Esophagus muscularis mucosa (tissue), 4 donors: ENCODE results near the gene LAMA3. TPM values are rescaled to one million over a fixed set of nuclear protein-coding genes. Genes with fewer than 3 reads are reported as not detected.

Experiments
- DNase-seq: peaks from one replicate; pipeline ENCODE4 v3.0.0-alpha.2; 2017; ENCODE audit errors: extremely low spot score
- H3K27ac ChIP-seq, 4 donors: fragments of 200-600 bp; sonication (generic); replicated peaks in 1 of 4; 1 replicate in 3 of 4; 2 replicates in 1 of 4; pipeline ENCODE4 v1.5.1; 2016 to 2019; ENCODE audit warnings: mild to moderate bottlenecking in 1 of 4
- H3K27me3 ChIP-seq, 4 donors: fragments of 200-600 bp; sonication (generic); one replicate each; pipeline versions ENCODE4 v1.5.1 to v1.6.0; 2016 to 2019
- H3K36me3 ChIP-seq, 4 donors: fragments of 200-600 bp; sonication (generic); one replicate each; pipeline ENCODE4 v1.5.1; 2016 to 2019
- H3K4me1 ChIP-seq, 4 donors: fragments of 200-600 bp; sonication (generic); one replicate each; pipeline ENCODE4 v1.5.1; 2016 to 2019
- H3K4me3 ChIP-seq, 4 donors: fragments of 200-600 bp; sonication (generic); 1 replicate in 2 of 4; 2 replicates in 2 of 4; pipeline ENCODE4 v1.5.1; 2016 to 2019; ENCODE audit warnings: mild to moderate bottlenecking in 4 of 4, moderate library complexity in 1 of 4
- H3K9me3 ChIP-seq, 4 donors: fragments of 200-600 bp; sonication (generic); 1 replicate in 3 of 4; 2 replicates in 1 of 4; pipeline ENCODE4 v1.5.1; 2016 to 2019
- EP300 ChIP-seq: sonication (generic); formaldehyde crosslinking; IDR thresholded peaks from one replicate; pipeline ENCODE4 v1.6.1; 2017; ENCODE audit warnings: antibody characterized with exemption
- POLR2A ChIP-seq: fragments of 450-650 bp; IDR thresholded peaks from one replicate; pipeline ENCODE4 v1.6.1; 2017; ENCODE audit warnings: antibody characterized with exemption, moderate library complexity, mild to moderate bottlenecking, low read depth
- POLR2AphosphoS5 ChIP-seq, 2 donors: sonication (generic); formaldehyde crosslinking; IDR thresholded peaks; one replicate each; pipeline ENCODE4 v1.6.1; 2017; ENCODE audit warnings: antibody characterized with exemption in 2 of 2
- WGBS: methylation state at CpG from one replicate; pipeline ENCODE4 v1.1.5; 2018; 5-methylcytosine and 5-hydroxymethylcytosine counted together
- intact Hi-C: fragments of 100-400 bp; cut with DNase I; formaldehyde crosslinking; loops from one replicate; pipeline ENCODE4 v1.15.1; 2023
- total RNA-seq, 4 donors: library from RNA; depleted of rRNA; stranded (reverse); fragments of >200 nt; gene quantifications; one replicate each; pipeline versions ENCODE4 v1.1.0 to v1.2.1, GENCODE V29; 2016
- TF ChIP-seq, protein P1 (sequence below), 3 experiments: fragments of 200-600 bp in 2 of 3; fragments of 450-650 bp in 1 of 3; sonication (generic) in 2 of 3; IDR thresholded peaks; one replicate each; pipeline ENCODE4 v1.5.1; 2017 to 2019; ENCODE audit warnings: antibody characterized with exemption in 3 of 3, mild to moderate bottlenecking in 2 of 3, moderate library complexity in 1 of 3

The LAMA3 gene
- total RNA-seq, 4 donors from 2014 or later = 7.5 to 12.9 (median 11.7) TPM

DNA sequence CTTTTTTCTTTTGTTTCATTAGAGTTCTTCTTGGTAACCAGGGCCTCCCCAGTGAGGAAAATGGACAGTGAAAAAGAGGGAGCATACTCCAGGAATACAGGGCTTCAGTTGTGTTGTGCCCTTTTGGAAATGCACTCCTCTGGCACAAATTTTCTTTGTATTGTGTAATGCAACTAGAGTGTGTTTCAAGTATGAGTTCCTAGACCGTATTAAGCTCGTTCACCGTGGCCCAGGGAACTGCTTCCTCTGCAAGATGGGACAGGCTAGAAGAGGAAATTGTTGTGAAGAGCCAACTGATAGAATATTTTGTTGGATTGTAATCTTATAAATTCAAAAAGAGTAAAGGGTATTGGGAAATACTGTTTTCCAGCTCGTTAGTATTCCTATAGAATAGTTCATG lies 188.1 kb downstream of the LAMA3 start:
- H3K4me3 ChIP-seq = no peak overlapping the region
- peaks cover 0 to 25% (median 2%) of the 10 kb centered on the region in 4 donors for H3K36me3 ChIP-seq
- no peaks in the 10 kb centered on the region for H3K9me3 ChIP-seq
- DNase-seq = no peak
- H3K4me1 ChIP-seq = peaks cover 0 to 12% (median 7%) of the 10 kb centered on the region in 4 donors
- no peaks in the 10 kb centered on the region for H3K27me3 ChIP-seq
- intact Hi-C loops = no loop called here
- no peak for TF ChIP-seq POLR2A
- TF ChIP-seq, protein P1, sequence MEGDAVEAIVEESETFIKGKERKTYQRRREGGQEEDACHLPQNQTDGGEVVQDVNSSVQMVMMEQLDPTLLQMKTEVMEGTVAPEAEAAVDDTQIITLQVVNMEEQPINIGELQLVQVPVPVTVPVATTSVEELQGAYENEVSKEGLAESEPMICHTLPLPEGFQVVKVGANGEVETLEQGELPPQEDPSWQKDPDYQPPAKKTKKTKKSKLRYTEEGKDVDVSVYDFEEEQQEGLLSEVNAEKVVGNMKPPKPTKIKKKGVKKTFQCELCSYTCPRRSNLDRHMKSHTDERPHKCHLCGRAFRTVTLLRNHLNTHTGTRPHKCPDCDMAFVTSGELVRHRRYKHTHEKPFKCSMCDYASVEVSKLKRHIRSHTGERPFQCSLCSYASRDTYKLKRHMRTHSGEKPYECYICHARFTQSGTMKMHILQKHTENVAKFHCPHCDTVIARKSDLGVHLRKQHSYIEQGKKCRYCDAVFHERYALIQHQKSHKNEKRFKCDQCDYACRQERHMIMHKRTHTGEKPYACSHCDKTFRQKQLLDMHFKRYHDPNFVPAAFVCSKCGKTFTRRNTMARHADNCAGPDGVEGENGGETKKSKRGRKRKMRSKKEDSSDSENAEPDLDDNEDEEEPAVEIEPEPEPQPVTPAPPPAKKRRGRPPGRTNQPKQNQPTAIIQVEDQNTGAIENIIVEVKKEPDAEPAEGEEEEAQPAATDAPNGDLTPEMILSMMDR (IDR thresholded peaks at IDR 0.05) = no peak
- no peak for TF ChIP-seq EP300
- TF ChIP-seq POLR2AphosphoS5 (IDR thresholded peaks at IDR 0.05) = no peak
- H3K27ac ChIP-seq = no peak overlapping the region
- WGBS = 82% methylated on average over 4 of the region's 4 CpGs

DNA sequence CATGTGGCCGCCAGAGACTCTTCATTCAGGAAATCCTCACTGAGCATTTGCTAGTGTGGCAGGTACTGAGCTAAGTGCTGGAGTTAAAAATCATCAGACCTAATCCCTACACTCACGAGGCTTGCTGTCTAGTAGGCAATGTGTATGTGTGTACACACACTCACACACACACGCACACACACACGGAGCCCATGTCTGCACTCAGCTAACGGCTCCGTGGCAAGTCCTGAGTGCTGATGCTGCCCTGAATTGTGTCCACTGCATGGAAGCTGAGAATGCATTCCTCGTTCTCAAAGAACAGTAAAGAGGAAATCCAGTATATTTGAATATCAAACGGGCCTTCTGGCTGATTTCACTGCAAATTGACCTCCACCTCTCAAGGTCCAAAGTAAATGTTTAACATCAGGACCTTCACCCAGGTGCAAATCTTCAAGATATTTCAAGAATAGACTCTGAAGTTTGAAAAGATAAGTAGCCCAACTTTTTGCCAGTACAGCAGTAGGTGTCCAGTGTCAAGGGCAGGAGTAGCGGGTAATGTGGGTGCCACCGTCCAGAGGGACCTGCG lies 189.2 kb downstream of the LAMA3 start:
- no peaks in the 10 kb centered on the region for H3K9me3 ChIP-seq
- no peak overlapping the region for H3K4me3 ChIP-seq
- H3K4me1 ChIP-seq = peaks cover 0 to 10% (median 2%) of the 10 kb centered on the region in 4 donors
- DNase-seq = peak; percentile 57
- H3K27me3 ChIP-seq = no peaks in the 10 kb centered on the region
- WGBS = 89% methylated on average over 11 of the region's 11 CpGs
- TF ChIP-seq EP300 = no peak
- no peak for TF ChIP-seq POLR2AphosphoS5 (IDR thresholded peaks at IDR 0.05)
- TF ChIP-seq, protein P1 (IDR thresholded peaks at IDR 0.05) = no peak
- no peak for TF ChIP-seq POLR2A
- H3K36me3 ChIP-seq = peaks cover 0 to 25% (median 2%) of the 10 kb centered on the region in 4 donors
- H3K27ac ChIP-seq = no peak overlapping the region
- intact Hi-C loops = no loop called here

DNA sequence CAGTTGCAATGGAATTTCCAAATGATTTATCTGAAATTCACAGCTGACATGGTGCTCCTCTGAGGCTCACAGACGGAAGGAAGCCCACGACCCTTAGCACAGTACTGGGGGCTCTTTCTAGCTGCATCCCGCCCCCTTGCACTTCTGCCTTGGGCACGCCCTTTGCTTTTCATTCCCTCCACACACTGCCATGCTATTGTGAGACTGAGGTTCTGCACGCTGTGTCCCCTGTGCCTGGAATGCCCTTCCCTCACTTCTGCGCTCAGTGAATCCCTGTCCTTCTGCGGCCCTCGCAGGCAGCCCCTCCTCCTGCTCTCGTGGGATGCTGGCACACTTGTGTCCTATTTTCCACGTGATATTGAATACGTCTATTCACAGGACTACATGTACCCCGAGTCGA lies 189.9 kb downstream of the LAMA3 start:
- WGBS = 82% methylated on average over 13 of the region's 13 CpGs
- Histone ChIP-seq H3K27me3 (no peaks in the 10 kb centered on the region), H3K9me3 (no peaks in the 10 kb centered on the region), H3K27ac (no peak overlapping the region), H3K36me3 (peaks cover 0 to 25% (median 2%) of the 10 kb centered on the region in 4 donors), H3K4me3 (no peak overlapping the region), H3K4me1 (peaks cover 0 to 14% (median 6%) of the 10 kb centered on the region in 4 donors)
- DNase-seq = no peak
- intact Hi-C loops = no loop called here
- no peak for TF ChIP-seq EP300
- TF ChIP-seq POLR2AphosphoS5 (IDR thresholded peaks at IDR 0.05) = no peak
- TF ChIP-seq, protein P1 (IDR thresholded peaks at IDR 0.05) = no peak
- no peak for TF ChIP-seq POLR2A

DNA sequence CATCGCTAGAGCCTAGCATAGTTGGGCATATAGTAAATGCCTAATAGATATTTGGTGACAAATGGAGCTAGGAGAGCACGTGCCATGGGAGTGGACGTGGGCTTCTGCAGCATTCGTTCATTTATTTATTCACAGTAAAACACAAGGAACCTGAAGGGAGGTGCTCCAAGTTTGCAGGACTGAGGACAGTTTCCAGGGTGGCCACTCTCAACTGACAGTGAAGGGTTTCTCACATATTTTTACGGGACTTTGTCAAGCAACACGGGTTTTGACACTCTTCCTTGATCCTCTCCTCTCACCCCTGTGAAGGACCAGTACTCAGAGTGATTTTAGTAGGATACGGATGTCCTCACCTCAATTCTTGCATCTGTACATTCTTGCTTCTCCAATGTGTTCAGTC lies 190.3 kb downstream of the LAMA3 start:
- Histone ChIP-seq H3K27me3 (no peaks in the 10 kb centered on the region), H3K27ac (no peak overlapping the region), H3K4me1 (peaks cover 0 to 16% (median 10%) of the 10 kb centered on the region in 4 donors), H3K9me3 (no peaks in the 10 kb centered on the region), H3K36me3 (peaks cover 0 to 25% (median 2%) of the 10 kb centered on the region in 4 donors), H3K4me3 (no peak overlapping the region)
- TF ChIP-seq POLR2A (no peak), POLR2AphosphoS5 (IDR thresholded peaks at IDR 0.05) (no peak), EP300 (no peak)
- TF ChIP-seq, protein P1 (IDR thresholded peaks at IDR 0.05) = no peak
- peak; percentile 86 for DNase-seq
- WGBS = 92% methylated on average over 7 of the region's 7 CpGs
- intact Hi-C loops = no loop called here
